Tongue (tissue), 2 donors: Measurements from ENCODE around the gene BBIP1. TPM values are rescaled to one million over a fixed set of nuclear protein-coding genes. Genes with fewer than 3 reads are reported as not detected.
A peak's percentile ranks its signal among the peaks of the same experiment; 100 is the strongest.
"Not testable (repeated sequence)": the region's sequence is repeated elsewhere in the genome, so short reads cannot be mapped to it uniquely, and the experiment has no call there.

Source experiments
- DNase-seq: peaks from one replicate; pipeline ENCODE4 v3.0.0-alpha.2; 2015
- total RNA-seq: library from RNA; depleted of rRNA; stranded (reverse); fragments of >200 nt; gene quantifications from one replicate; pipeline ENCODE4 v1.2.3, GENCODE V29; 2014

BBIP1 gene
- total RNA-seq, 1 donor from 2014 or later, result 25.2 TPM

- DNase-seq, result peak; percentile 68
These were observed 1.2 kb upstream of the BBIP1 start for GRCh38 chr10:110919971-110920881.

GRCh38 chr10:110919349-110919931, 460 bp upstream of the BBIP1 start, which contains the start of gene SHOC2:
Gene SHOC2 (plus strand): TSS chr10:110919604. CDS start chr10:110964359, 44,755 bp downstream.
- no peak for DNase-seq

DNA sequence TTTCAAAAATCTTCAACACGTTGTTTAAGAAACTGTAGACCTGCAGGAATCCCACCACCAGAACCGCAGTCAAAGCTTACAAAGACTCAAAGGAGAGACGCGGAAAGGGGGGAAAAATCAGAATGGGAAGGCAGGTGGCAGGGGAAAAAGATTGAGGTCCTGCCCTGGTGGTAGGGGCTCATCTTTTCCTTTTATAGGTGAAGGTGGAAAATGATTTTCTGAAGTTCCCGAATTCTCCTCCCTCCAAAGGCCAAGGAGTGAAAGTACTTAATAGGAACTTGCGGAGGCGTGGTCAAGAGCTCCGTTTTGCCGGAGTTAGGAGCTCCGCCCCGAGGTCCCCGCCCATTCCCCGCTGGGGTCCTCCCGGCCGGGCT, 724 bp downstream of the BBIP1 start:
- peak; percentile 97 for DNase-seq

GRCh38 chr10:110916554-110917346, 2.2 kb downstream of the BBIP1 start:
- no peak for DNase-seq

DNA sequence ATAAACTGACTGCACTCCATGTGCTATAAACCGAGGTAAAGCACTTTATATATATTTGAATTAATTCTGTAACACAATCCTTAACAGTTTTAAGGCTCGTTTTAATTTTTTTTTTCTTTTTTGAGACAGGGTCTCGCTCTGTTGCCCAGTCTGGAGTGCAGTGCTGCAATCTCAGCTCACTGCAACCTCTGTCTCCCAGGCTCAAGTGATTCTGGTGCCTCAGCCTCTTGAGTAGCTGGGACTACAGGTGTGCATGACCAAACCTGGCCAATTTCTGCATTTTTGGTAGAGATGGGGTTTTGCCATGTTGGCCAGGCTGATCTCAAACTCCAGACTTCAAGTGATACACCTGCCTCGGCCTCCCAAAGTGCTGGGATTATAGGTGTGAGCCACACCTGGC, 3.4 kb downstream of the BBIP1 start:
- not testable (repeated sequence) for DNase-seq

GRCh38 chr10:110915035-110915434, 3.9 kb downstream of the BBIP1 start:
- no peak for DNase-seq

GRCh38 chr10:110914431-110914830, 4.5 kb downstream of the BBIP1 start:
- no peak for DNase-seq

- DNase-seq, result no peak
These were observed 6.6 kb downstream of the BBIP1 start for GRCh38 chr10:110912374-110912773.

DNA sequence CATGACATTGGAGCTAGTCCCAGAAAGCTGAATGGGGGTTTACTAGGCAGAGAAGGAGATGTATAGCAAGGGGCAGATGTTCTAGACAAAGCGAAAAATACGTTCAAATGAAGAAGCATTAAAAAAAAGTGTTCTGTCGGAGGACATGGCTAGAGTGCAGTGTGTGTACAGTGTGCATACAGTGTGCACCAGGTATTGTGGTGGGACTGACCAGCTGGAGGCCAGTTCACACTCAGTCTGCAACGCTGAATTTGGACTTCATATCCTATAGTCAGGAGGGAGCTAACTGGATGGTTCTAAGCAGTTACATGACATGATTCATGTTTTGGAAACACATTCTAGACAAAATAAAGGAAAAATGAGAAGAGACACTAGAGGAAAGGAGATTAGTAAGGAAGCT, 8.8 kb downstream of the BBIP1 start:
- DNase-seq, result no peak

DNA sequence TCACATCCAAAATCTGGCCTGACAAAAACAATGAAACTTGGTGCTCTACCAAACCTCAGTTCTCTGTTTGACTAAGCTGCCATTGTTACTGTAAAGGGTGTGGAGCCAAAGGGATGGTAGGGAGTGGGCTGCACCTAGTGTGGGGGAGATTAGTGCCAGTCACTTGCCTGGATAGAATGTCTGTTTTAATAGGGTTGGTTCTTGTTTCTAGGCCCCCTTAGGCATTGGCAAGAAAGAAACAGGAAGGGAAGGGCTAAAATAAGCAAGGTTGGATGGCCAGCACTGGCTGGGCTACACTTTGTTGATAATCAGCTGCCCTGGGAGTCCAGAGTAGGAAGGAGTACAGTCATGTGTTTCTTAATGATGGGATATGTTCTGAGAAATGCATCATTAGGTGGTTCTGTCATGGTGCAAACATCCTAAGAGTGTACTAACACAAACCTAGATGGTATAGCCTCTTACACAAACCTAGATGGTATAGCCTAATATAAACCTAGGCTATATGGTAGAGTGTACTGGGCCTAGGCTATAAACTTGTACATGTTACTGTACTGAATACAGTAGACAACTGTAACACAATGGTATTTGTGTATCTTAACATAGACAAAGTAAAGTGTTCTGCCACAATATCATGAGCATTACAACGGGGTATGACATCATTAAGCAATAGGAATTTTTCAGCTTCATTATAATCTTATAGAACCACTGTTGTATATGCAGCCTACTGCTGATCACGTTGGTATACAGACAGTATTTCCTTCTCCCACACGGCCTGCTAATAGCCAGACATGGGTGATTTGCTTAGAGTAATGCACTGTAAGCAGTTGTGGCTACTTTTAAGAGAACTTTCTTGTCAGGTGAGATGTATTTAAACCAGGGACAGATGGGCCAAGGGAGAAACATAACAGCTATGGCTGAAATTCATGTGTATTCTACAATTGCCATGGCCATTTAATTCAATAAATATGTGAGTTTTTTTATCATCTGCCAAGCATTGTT, 15.4 kb downstream of the BBIP1 start:
- no peak for DNase-seq

DNA sequence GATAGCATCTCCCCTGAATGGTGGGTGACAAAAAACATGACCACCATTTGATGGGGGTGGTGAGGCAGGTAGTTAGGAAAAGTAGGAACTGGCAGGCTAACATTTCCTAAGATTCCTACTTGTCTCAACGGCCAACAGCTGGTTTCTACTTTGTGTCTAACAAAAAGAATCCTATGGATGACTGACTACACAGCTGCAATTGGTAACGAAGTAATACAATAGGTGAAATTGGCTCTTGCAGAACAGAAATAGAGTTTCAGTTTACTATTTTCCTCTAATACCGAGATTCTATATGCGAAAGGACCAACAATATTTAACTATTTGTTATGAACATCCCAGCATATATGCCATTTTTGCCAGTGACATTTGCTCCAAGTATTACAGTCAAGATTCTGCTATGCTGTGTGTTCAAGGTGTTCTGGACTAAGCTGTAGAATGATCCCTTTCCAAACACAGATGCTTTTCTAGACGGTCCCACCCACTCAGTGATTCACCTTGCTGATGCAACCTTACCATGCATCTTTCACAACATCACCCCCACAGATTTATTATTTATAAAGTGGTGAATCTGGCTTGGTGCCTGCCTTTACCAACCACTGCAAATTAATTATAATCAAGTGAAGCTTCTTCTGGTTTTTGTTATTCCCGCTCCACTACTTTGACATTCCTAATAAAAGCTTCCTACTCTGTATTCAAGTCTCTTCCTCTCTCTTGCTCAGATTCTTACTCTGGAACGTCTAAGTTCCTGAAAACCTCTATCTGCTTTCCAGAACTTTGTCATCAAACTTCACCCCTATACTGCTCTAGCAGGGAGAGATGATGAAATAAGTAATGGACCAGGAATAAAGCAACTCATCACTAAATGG, 16.8 kb downstream of the BBIP1 start:
- DNase-seq, result peak; percentile 17

- no peak for DNase-seq
These were observed 18.0 kb downstream of the BBIP1 start for GRCh38 chr10:110900983-110901382.

DNA sequence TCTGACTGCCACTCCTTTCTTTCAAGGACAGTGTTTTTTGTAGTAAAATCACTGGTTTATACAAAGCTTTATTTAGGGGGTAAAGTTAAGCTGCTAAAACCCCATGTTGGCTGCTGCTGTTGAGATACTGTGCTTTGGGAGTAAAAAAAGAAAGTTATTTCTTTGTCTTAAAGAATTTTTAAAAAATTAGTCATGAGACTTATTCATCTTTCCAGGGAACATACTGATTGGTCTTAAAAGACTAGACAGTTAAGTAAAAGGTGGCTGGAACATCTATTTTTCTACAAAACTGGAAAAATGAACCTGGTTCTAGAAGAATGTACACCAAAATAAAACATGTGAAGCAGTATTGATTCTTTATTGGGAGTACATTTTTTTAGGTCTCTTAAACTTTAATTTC, 20.6 kb downstream of the BBIP1 start:
- no peak for DNase-seq

DNA sequence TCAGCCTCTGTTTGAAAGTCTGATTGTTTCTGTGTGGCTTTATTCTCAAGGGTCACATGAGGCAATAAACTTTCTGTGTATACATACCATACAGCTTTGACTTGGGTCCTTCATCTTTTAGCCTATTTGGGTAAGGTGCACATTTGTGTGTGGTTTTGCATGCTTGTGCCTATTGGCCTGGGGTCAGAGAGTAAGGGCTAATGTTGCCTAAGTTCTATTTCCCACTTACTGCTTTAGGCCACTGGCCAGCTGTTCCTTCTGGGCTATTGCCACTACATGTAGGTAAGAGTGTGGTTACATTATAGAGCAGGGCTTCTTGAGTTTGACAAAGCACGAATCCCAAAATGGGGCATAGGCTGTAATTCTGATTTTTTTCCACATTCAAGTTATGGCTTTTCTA, 21.8 kb downstream of the BBIP1 start:
- no peak for DNase-seq

- DNase-seq, result peak; percentile 70
These were observed 25.3 kb downstream of the BBIP1 start for GRCh38 chr10:110893559-110894179.

DNA sequence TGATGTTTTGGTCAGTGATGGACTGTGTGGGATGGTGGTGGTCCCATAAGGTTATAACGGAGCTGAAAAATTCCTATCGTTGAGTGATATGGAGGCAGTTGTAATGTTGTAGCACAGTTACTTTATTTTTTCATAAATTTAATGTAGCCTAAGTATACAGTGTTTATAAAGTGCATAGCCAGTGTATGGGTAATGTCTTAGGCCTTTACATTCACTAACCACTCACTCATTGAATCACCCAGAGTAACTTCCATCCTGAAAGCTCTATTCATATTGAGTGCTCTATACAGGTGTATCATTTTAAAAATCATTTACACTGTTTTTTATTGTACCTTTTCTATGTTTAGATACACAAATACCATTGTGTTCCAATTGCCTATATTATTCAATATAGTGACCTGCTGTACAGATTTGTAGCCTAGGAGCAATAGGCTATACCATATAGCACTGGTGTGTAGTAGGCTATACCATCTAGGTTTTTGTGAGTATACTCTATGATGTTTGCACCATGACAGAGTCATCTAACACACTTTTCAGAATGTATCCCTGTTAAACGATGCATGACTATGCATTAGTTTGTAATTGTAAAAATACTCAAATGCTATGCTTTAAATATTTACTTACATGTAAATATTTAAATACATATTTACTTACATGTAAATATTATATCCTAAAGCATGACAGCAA, 26.2 kb downstream of the BBIP1 start:
- no peak for DNase-seq

GRCh38 chr10:110887560-110887959, 31.4 kb downstream of the BBIP1 start:
- DNase-seq, result no peak

DNA sequence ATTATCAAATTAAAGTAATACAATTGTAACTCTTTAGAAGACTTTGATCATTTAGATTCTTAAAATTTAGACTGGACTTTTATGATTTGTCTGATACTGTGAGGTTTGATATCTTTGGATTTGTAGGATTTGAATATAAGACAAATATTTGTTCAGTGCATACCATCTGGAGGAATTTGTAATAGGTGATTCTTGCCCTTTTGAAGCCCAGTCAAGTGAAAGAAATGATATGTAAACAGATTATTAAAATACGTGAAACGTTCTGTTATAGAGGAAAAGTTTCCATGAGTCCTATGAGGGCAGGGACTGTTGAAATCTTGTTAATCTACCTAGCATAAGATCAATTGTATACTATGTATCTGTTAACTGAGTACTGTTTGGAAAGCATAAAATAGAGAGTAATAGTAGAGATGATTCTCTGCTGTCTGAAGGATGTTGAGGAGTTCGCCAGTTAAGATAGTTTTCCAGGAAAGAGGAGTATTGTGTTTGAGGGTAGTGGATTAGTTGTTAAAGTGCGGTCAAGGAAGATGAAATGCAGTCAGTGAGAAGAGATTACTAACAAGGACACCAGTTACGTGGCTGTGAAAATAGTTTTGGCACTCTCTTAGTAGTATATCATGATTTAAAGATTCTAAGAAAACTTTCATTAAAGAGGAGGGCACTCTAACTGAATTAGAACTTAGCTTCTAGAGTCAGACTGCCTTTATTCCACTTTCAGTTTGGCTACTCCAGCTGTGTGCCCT, 32.9 kb downstream of the BBIP1 start:
- DNase-seq, result no peak

DNA sequence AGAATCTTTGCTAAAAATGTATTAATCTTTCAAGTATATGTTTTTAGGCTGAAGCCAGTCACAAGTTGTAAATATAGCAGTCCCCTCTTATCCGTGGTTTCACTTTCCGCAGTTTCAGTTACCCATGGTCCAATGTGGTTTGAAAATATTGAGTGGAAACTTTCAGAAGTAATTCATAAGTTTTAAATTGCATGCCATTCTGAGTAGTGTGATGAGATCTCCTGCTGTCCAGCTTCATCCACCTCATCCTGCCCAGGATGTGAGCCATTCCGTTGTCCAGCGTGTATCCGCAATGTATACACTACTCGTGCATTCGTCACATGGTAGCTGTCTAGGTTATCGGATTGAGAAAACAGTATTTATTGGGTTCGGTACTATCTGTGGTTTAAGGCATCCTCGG, 35.1 kb downstream of the BBIP1 start:
- no peak for DNase-seq
